Ovary (tissue), 9 donors: ENCODE measurements around the gene CELF2. TPM values are rescaled to one million over a fixed set of nuclear protein-coding genes. Genes with fewer than 3 reads are reported as not detected.

ENCODE experiments used
- DNase-seq, 5 donors: peaks; one replicate each; pipeline ENCODE4 v3.0.0-alpha.2; 2019 to 2020
- H3K27ac ChIP-seq, 2 donors: fragments of 200-600 bp; one replicate each; pipeline versions ENCODE4 v1.5.1 to v1.8.0; 2019 to 2022
- H3K27me3 ChIP-seq: fragments of 200-600 bp; one replicate; pipeline ENCODE4 v1.8.0; 2022
- H3K36me3 ChIP-seq: fragments of 200-600 bp; sonication (generic); one replicate; pipeline ENCODE4 v1.5.1; 2019
- H3K4me1 ChIP-seq: one replicate; pipeline ENCODE4 v1.8.1; 2013; ENCODE audit warnings: mild to moderate bottlenecking, moderate library complexity; ENCODE audit not compliant: insufficient read depth
- H3K4me3 ChIP-seq: fragments of 200-600 bp; sonication (generic); one replicate; pipeline ENCODE4 v1.5.1; 2017
- H3K9me3 ChIP-seq, 2 donors: fragments of 200-600 bp in 1 of 2; sonication (generic) in 1 of 2; one replicate each; pipeline versions ENCODE4 v1.5.1 to v1.8.1; 2013 to 2019; ENCODE audit warnings: mild to moderate bottlenecking in 1 of 2, moderate library complexity in 1 of 2
- EP300 ChIP-seq: sonication (generic); formaldehyde crosslinking; IDR thresholded peaks from one replicate; pipeline ENCODE4 v1.6.1; 2017; ENCODE audit warnings: antibody characterized with exemption
- POLR2A ChIP-seq: fragments of 450-650 bp; IDR thresholded peaks from one replicate; pipeline ENCODE4 v1.6.1; 2017; ENCODE audit warnings: antibody characterized with exemption, mild to moderate bottlenecking, moderate library complexity
- WGBS, 3 donors: extraction: QIAGEN DNeasy Blood & Tissue Kit in 1 of 3; methylation state at CpG; one replicate each; pipeline versions ENCODE4 v1.1.5 to v1.1.7; 2013 to 2017; 5-methylcytosine and 5-hydroxymethylcytosine counted together
- intact Hi-C, 4 donors: fragments of 100-400 bp; cut with DNase I; formaldehyde crosslinking; loops; one replicate each; pipeline versions ENCODE4 v1.11.0 to v1.15.1; 2022 to 2023
- polyA plus RNA-seq, 2 donors: library from polyadenylated mRNA; stranded (reverse); fragments of 200-250 nt in 1 of 2; fragments of 350-450 nt in 1 of 2; fragmentation: Illumina TruSeq in 1 of 2; extraction: RNeasy Lipid Tissue Mini Kit (QIAGEN cat#74804) in 1 of 2; gene quantifications; one replicate each; pipeline ENCODE4 v1.2.3, GENCODE V29; 2013 to 2014
- total RNA-seq, 7 donors: library from RNA; depleted of rRNA in 2 of 7; stranded (reverse); fragments of >200 nt in 2 of 7; fragmentation: NEBNext Ultra II Directional in 3 of 7; extraction: Animal tissue kit (Norgen Biotek cat#: 25700) in 3 of 7; gene quantifications; one replicate each; pipeline versions ENCODE4 v1.1.0 to v1.2.4, GENCODE V29; 2016 to 2023
- TF ChIP-seq, protein P1 (sequence below), 3 donors: fragments of 450-650 bp in 2 of 3; fragments of 200-600 bp in 1 of 3; IDR thresholded peaks; one replicate each; pipeline versions ENCODE4 v1.5.1 to v1.8.0; 2016 to 2022; ENCODE audit warnings: antibody characterized with exemption in 3 of 3, mild to moderate bottlenecking in 1 of 3
- donor health status: DM: no; HTN: no; CAD: no; lungs with moderate emphysema.
- donor health status: DM: no; HTN: no; CAD: no.
- donor health status: Bipolar disorder and iron deficiency.
- donor health status: DM: yes; HTN: yes; CAD: no.
- donor health status: DM: no; HTN: no; CAD: no.
- donor health status: DM: yes; HTN: yes; CAD: no.

Gene CELF2
- total and polyA plus RNA-seq, 9 donors = 38.8 to 107 (median 69.0) TPM

DNA sequence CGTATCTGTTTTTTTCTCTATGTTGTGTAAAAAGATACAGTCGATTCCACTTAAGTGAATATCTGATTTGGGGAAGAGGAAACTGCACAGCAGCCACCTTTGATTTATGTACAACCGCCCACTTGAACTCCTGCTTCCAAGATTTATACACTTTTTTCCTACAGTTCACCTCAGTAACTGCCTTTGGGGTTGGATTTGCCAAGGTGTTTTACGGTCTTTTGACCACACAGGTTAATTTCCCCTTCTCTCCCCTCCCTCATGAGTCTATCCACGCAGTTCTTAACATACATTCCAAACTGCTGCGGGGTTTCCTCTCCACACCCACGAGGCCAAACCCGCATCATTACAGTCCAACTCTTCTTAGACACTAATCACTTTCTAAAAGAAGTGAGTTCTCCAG is 316.8 kb downstream of the CELF2 start:
- 76 to 83% (median 79%) methylated on average over 8 of the region's 8 CpGs for WGBS, 3 donors
- H3K4me3 ChIP-seq = no peak overlapping the region
- intact Hi-C loops = no loop called here
- no peaks in the 10 kb centered on the region for H3K9me3 ChIP-seq
- peak overlapping the region in 1 of 2 donors; percentile 42 for H3K27ac ChIP-seq
- H3K36me3 ChIP-seq = no peaks in the 10 kb centered on the region
- H3K4me1 ChIP-seq = peaks cover 12% of the 10 kb centered on the region
- H3K27me3 ChIP-seq = no peaks in the 10 kb centered on the region
- no peak for DNase-seq
- no peak for TF ChIP-seq POLR2A
- TF ChIP-seq EP300 = no peak
- TF ChIP-seq, protein P1, sequence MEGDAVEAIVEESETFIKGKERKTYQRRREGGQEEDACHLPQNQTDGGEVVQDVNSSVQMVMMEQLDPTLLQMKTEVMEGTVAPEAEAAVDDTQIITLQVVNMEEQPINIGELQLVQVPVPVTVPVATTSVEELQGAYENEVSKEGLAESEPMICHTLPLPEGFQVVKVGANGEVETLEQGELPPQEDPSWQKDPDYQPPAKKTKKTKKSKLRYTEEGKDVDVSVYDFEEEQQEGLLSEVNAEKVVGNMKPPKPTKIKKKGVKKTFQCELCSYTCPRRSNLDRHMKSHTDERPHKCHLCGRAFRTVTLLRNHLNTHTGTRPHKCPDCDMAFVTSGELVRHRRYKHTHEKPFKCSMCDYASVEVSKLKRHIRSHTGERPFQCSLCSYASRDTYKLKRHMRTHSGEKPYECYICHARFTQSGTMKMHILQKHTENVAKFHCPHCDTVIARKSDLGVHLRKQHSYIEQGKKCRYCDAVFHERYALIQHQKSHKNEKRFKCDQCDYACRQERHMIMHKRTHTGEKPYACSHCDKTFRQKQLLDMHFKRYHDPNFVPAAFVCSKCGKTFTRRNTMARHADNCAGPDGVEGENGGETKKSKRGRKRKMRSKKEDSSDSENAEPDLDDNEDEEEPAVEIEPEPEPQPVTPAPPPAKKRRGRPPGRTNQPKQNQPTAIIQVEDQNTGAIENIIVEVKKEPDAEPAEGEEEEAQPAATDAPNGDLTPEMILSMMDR (IDR thresholded peaks at IDR 0.05) = no peak

DNA sequence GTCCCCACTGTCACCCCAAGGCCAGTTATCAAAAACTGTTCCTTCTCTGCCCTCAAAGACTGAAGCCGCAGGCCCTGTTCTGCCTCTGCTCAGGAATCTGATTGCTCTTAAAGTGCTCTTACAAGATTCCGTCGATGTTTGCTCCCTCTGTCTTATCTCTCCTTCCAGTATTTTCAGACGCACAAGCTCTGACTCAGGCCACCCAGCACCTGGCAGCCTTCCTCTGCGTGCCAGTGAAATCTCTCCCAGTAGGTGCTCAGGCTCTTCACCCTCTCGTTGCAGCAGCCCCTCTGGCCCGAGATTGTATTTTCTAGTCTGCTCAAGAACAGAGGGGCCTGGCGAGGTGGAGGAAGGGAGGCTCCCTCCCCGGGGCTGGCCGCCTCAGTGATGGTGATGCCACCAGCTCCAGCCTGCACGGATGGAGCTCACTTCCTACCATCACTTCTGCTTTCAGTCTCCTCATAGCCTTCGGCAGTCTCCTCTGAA is 317.5 kb downstream of the CELF2 start:
- TF ChIP-seq POLR2A (no peak), EP300 (no peak)
- H3K4me3 ChIP-seq = no peak overlapping the region
- H3K9me3 ChIP-seq = no peaks in the 10 kb centered on the region
- no peaks in the 10 kb centered on the region for H3K36me3 ChIP-seq
- 44 to 60% (median 45%) methylated on average over 12 of the region's 12 CpGs for WGBS, 3 donors
- intact Hi-C loops = no loop called here
- H3K27me3 ChIP-seq = no peaks in the 10 kb centered on the region
- peak in 4 of 5 donors; percentile 31 to 69 (median 44) for DNase-seq
- peaks cover 10% of the 10 kb centered on the region for H3K4me1 ChIP-seq
- peak overlapping the region in 1 of 2 donors; percentile 42 for H3K27ac ChIP-seq

DNA sequence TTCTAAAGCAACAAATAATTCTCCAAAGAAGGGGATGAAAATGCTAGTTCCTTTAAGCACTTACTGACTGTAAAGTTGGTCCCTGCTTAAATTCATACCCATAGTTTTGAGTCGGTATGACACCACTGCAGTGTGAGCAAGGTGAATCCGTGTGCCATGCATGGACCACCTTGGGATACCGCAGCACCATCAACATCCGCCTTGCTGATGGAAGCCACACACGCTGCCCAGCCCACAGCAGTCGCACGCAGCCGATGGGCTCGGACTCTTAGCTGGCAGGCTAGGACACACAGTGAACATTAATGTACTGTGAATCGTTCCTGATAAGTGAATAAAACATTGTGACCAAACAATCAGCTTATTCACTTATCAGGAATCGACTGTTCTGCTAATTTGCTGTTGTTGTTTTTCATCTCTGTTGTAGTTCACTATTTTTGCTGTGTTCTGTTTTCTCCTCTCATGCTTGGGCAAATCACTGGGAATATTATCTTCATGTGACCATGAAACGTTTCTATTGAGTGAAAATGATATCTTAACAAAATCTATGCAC is 318.3 kb downstream of the CELF2 start:
- no peak for DNase-seq
- Histone ChIP-seq H3K4me1 (peaks cover 7% of the 10 kb centered on the region), H3K27ac (no peak overlapping the region), H3K4me3 (no peak overlapping the region), H3K27me3 (no peaks in the 10 kb centered on the region), H3K36me3 (no peaks in the 10 kb centered on the region), H3K9me3 (no peaks in the 10 kb centered on the region)
- intact Hi-C loops = no loop called here
- TF ChIP-seq, protein P1 (IDR thresholded peaks at IDR 0.05) = no peak
- TF ChIP-seq POLR2A = no peak
- no peak for TF ChIP-seq EP300
- whole genome bisulfite sequencing, 3 donors = 87 to 91% (median 90%) methylated on average over 12 of the region's 12 CpGs

DNA sequence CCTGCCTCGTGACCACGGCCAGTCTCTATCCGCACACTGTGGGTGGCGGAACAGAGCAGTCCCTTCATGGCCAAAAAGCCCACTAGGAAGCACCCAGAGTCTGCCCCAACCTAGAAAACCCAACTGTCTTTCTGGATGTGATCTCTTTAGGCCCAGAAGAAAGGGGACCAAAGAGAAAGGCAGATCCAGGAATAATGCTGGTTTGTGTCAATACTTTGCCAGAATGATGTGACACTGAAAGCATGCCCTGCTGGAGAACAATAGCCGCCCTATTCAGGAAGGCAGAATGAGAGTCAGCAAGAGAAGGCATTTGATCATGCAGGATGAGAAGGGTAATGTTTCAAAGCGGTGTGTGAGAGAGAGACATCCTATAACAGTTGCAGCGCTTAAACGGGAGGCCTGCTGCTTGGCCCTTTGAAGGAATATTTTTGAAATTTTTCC is 319.1 kb downstream of the CELF2 start:
- H3K9me3 ChIP-seq = no peaks in the 10 kb centered on the region
- intact Hi-C loops = no loop called here
- TF ChIP-seq, protein P1 (IDR thresholded peaks at IDR 0.05) = no peak
- no peak for TF ChIP-seq EP300
- no peak for TF ChIP-seq POLR2A
- DNase-seq = no peak
- WGBS, 3 donors = 87 to 93% (median 92%) methylated on average over 8 of the region's 8 CpGs
- H3K27me3 ChIP-seq = no peaks in the 10 kb centered on the region
- no peak overlapping the region for H3K27ac ChIP-seq
- H3K4me1 ChIP-seq = peaks cover 7% of the 10 kb centered on the region
- H3K4me3 ChIP-seq = no peak overlapping the region
- H3K36me3 ChIP-seq = no peaks in the 10 kb centered on the region

DNA sequence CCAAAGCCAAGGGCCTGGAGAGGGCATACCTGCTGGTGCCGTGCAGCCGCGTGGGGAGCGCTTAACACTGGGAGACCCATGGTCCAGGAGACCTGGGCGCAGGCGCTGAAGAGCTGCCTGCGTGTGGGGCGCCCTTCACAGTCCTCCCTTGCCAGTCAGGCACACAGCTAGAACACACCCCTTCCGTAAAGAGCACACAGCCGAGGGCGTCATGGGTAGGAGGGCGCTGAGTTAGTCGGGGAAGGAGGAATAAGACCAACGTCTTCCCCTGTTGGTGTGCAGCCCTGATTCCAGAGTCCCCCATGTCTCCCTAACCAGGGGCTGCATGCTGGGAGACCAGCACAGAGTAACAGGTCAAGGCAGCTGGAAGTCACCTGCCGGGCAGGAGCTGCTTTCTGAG is 319.8 kb downstream of the CELF2 start:
- Histone ChIP-seq H3K27me3 (no peaks in the 10 kb centered on the region), H3K4me3 (no peak overlapping the region), H3K9me3 (no peaks in the 10 kb centered on the region), H3K4me1 (peaks cover 5% of the 10 kb centered on the region), H3K27ac (no peak overlapping the region), H3K36me3 (no peaks in the 10 kb centered on the region)
- WGBS, 3 donors = 82 to 87% (median 84%) methylated on average over 15 of the region's 15 CpGs
- intact Hi-C loops = no loop called here
- TF ChIP-seq, protein P1 (IDR thresholded peaks at IDR 0.05) = no peak
- TF ChIP-seq EP300 (no peak), POLR2A (no peak)
- no peak for DNase-seq
